Immature natural killer cell (primary cell): ENCODE results near the gene PIH1D1. TPM values are rescaled to one million over a fixed set of nuclear protein-coding genes. Genes with fewer than 3 reads are reported as not detected.

ENCODE experiments used
- DNase-seq, 3 donors: peaks; one replicate each; pipeline ENCODE4 v3.0.0; 2022; ENCODE audit warnings: mixed read lengths in 1 of 3
- H3K27ac Mint-ChIP-seq, 6 donors: one replicate each; pipeline ENCODE4 v1.8.0; 2020; ENCODE audit warnings: mixed read lengths in 6 of 6, mild to moderate bottlenecking in 5 of 6, inconsistent platforms in 4 of 6, moderate library complexity in 3 of 6
- H3K27me3 Mint-ChIP-seq, 3 donors: one replicate each; pipeline ENCODE4 v1.8.0; 2020 to 2021; ENCODE audit warnings: low read depth in 3 of 3, mild to moderate bottlenecking in 3 of 3, mixed read lengths in 3 of 3, moderate library complexity in 3 of 3, inconsistent platforms in 1 of 3
- H3K36me3 Mint-ChIP-seq, 3 donors: one replicate each; pipeline ENCODE4 v1.8.0; 2020; ENCODE audit warnings: mixed read lengths in 3 of 3, inconsistent platforms in 2 of 3, mild to moderate bottlenecking in 2 of 3
- H3K4me1 Mint-ChIP-seq, 2 donors: one replicate each; pipeline ENCODE4 v1.8.0; 2020; ENCODE audit warnings: inconsistent platforms in 2 of 2, mild to moderate bottlenecking in 2 of 2, mixed read lengths in 2 of 2, moderate library complexity in 1 of 2
- H3K4me3 Mint-ChIP-seq, 5 donors: one replicate each; pipeline ENCODE4 v1.8.0; 2020; ENCODE audit warnings: mild to moderate bottlenecking in 5 of 5, mixed read lengths in 5 of 5, inconsistent platforms in 3 of 5, moderate library complexity in 3 of 5
- H3K9me3 Mint-ChIP-seq, 6 donors: one replicate each; pipeline ENCODE4 v1.8.0; 2020; ENCODE audit warnings: mild to moderate bottlenecking in 6 of 6, mixed read lengths in 6 of 6, inconsistent platforms in 4 of 6, moderate library complexity in 3 of 6
- polyA plus RNA-seq, 3 donors: library from polyadenylated mRNA; unstranded; fragments of 300-500 nt; fragmentation: Illumina TruSeq; gene quantifications; one replicate each; pipeline ENCODE4 v1.2.3, GENCODE V29; 2021

The PIH1D1 gene
- polyA plus RNA-seq, 3 donors from 2014 or later: 91.4 to 97.6 (median 93.3) TPM

- Mint-ChIP-seq H3K36me3 (peaks cover 13 to 45% (median 20%) of the 10 kb centered on the region in 3 donors), H3K9me3 (no peaks in the 10 kb centered on the region), H3K4me1 (peaks cover 53 to 55% of the 10 kb centered on the region in 2 donors), H3K27ac (peak overlapping the region in 5 of 6 donors; percentile 31 to 97 (median 93)), H3K4me3 (peak overlapping the region; percentile 92 to 98 (median 96)), H3K27me3 (peaks cover 26 to 47% (median 40%) of the 10 kb centered on the region in 3 donors)
- DNase-seq: no peak
These were observed 38.1 kb upstream of the PIH1D1 start for GRCh38 chr19:49489601-49490167.

- peak overlapping the region; percentile 92 to 97 (median 96) for H3K27ac Mint-ChIP-seq
- no peaks in the 10 kb centered on the region for H3K9me3 Mint-ChIP-seq
- H3K4me1 Mint-ChIP-seq: peaks cover 53 to 55% of the 10 kb centered on the region in 2 donors
- peaks cover 13 to 45% (median 20%) of the 10 kb centered on the region in 3 donors for H3K36me3 Mint-ChIP-seq
- peak overlapping the region; percentile 92 to 98 (median 96) for H3K4me3 Mint-ChIP-seq
- no peak for DNase-seq
- H3K27me3 Mint-ChIP-seq: peaks cover 26 to 47% (median 40%) of the 10 kb centered on the region in 3 donors
These were observed 37.4 kb upstream of the PIH1D1 start for GRCh38 chr19:49488863-49489537.

- DNase-seq: no peak
- H3K27ac Mint-ChIP-seq: peak overlapping the region; percentile 92 to 97 (median 96)
- peaks cover 49 to 52% of the 10 kb centered on the region in 2 donors for H3K4me1 Mint-ChIP-seq
- H3K4me3 Mint-ChIP-seq: peak overlapping the region; percentile 92 to 98 (median 96)
- H3K36me3 Mint-ChIP-seq: peaks cover 13 to 47% (median 20%) of the 10 kb centered on the region in 3 donors
- peaks cover 22 to 40% (median 36%) of the 10 kb centered on the region in 3 donors for H3K27me3 Mint-ChIP-seq
- H3K9me3 Mint-ChIP-seq: no peaks in the 10 kb centered on the region
These were observed 36.6 kb upstream of the PIH1D1 start for GRCh38 chr19:49488046-49488862.

GRCh38 chr19:49487277-49488045 lies 35.8 kb upstream of the PIH1D1 start, which contains the start of gene RPL13A:
Gene RPL13A, plus strand, starts transcription at chr19:49487608. Its CDS starts 22 bp downstream, at chr19:49487630.
- H3K27me3 Mint-ChIP-seq: peaks cover 17 to 33% (median 28%) of the 10 kb centered on the region in 3 donors
- no peaks in the 10 kb centered on the region for H3K9me3 Mint-ChIP-seq
- H3K36me3 Mint-ChIP-seq: peaks cover 7 to 41% (median 13%) of the 10 kb centered on the region in 3 donors
- peaks cover 41 to 44% of the 10 kb centered on the region in 2 donors for H3K4me1 Mint-ChIP-seq
- peak; percentile 100 for DNase-seq
- peak within 1 kb of the TSS; percentile 92 to 98 (median 96) for H3K4me3 Mint-ChIP-seq
- H3K27ac Mint-ChIP-seq: peak within 1 kb of the TSS; percentile 92 to 97 (median 96)

GRCh38 chr19:49486710-49487276 lies 35.2 kb upstream of the PIH1D1 start:
- peak overlapping the region; percentile 92 to 97 (median 96) for H3K27ac Mint-ChIP-seq
- no peak for DNase-seq
- H3K4me1 Mint-ChIP-seq: peaks cover 37 to 40% of the 10 kb centered on the region in 2 donors
- peaks cover 17 to 30% (median 23%) of the 10 kb centered on the region in 3 donors for H3K27me3 Mint-ChIP-seq
- H3K36me3 Mint-ChIP-seq: peaks cover 4 to 34% (median 6%) of the 10 kb centered on the region in 3 donors
- H3K4me3 Mint-ChIP-seq: peak overlapping the region; percentile 92 to 98 (median 96)
- no peaks in the 10 kb centered on the region for H3K9me3 Mint-ChIP-seq

GRCh38 chr19:49486232-49486631 lies 34.6 kb upstream of the PIH1D1 start:
- no peak for DNase-seq
- Mint-ChIP-seq H3K4me1 (peaks cover 34 to 40% of the 10 kb centered on the region in 2 donors), H3K27me3 (peaks cover 17 to 30% (median 22%) of the 10 kb centered on the region in 3 donors), H3K4me3 (peak overlapping the region in 1 of 5 donors; percentile 33), H3K9me3 (no peaks in the 10 kb centered on the region), H3K36me3 (peaks cover 4 to 30% (median 5%) of the 10 kb centered on the region in 3 donors), H3K27ac (peak overlapping the region in 5 of 6 donors; percentile 26 to 77 (median 57))

- no peak overlapping the region for H3K4me3 Mint-ChIP-seq
- H3K27me3 Mint-ChIP-seq: peaks cover 0 to 2% (median 2%) of the 10 kb centered on the region in 3 donors
- peaks cover 5 to 7% of the 10 kb centered on the region in 2 donors for H3K4me1 Mint-ChIP-seq
- peaks cover 0 to 5% (median 0%) of the 10 kb centered on the region in 3 donors for H3K36me3 Mint-ChIP-seq
- peak overlapping the region in 2 of 6 donors; percentile 49 to 64 for H3K27ac Mint-ChIP-seq
- no peaks in the 10 kb centered on the region for H3K9me3 Mint-ChIP-seq
- DNase-seq: no peak
These were observed 29.5 kb upstream of the PIH1D1 start for GRCh38 chr19:49481020-49481683.

GRCh38 chr19:49479975-49480628 lies 28.5 kb upstream of the PIH1D1 start:
- Mint-ChIP-seq H3K36me3 (peaks cover 0 to 5% (median 0%) of the 10 kb centered on the region in 3 donors), H3K4me3 (no peak overlapping the region), H3K27me3 (peaks cover 2% of the 10 kb centered on the region in 3 donors), H3K4me1 (peaks cover 15% of the 10 kb centered on the region in 2 donors), H3K27ac (no peak overlapping the region), H3K9me3 (no peaks in the 10 kb centered on the region)
- DNase-seq: no peak

- peak in 1 of 3 donors; percentile 37 for DNase-seq
- Mint-ChIP-seq H3K9me3 (no peaks in the 10 kb centered on the region), H3K27ac (peak overlapping the region; percentile 85 to 98 (median 97)), H3K4me1 (peaks cover 39 to 43% of the 10 kb centered on the region in 2 donors), H3K4me3 (peak overlapping the region; percentile 84 to 95 (median 91)), H3K27me3 (peaks cover 5 to 7% (median 5%) of the 10 kb centered on the region in 3 donors), H3K36me3 (peaks cover 0 to 2% (median 0%) of the 10 kb centered on the region in 3 donors)
These were observed 24.6 kb upstream of the PIH1D1 start for GRCh38 chr19:49475995-49476880.

GRCh38 chr19:49475191-49475917 lies 23.7 kb upstream of the PIH1D1 start:
- Mint-ChIP-seq H3K4me1 (peaks cover 48 to 52% of the 10 kb centered on the region in 2 donors), H3K4me3 (peak overlapping the region; percentile 84 to 95 (median 91)), H3K9me3 (no peaks in the 10 kb centered on the region), H3K27ac (peak overlapping the region; percentile 85 to 98 (median 97)), H3K36me3 (peaks cover 0 to 2% (median 0%) of the 10 kb centered on the region in 3 donors), H3K27me3 (peaks cover 5 to 10% (median 5%) of the 10 kb centered on the region in 3 donors)
- no peak for DNase-seq
